ENCODE data around the gene GABRA6.

Gene GABRA6

GRCh38 chr5:161719157-161719556 lies 33.6 kb downstream of the GABRA6 start:
- Histone ChIP-seq H3K36me3 (no peaks in the 10 kb centered on the region), H3K27ac (no peak overlapping the region), H3K9me3 (no peaks in the 10 kb centered on the region), H3K27me3 (no peaks in the 10 kb centered on the region), H3K4me1 (ENCODE audit: control insufficient read depth in 1 of 2, insufficient read depth in 1 of 2, low read depth in 1 of 2, low read length in 1 of 2) (no peaks in the 10 kb centered on the region), H3K4me3 (ENCODE audit: low read depth in 1 of 2, low read length in 1 of 2) (no peak overlapping the region)
- no peak for TF ChIP-seq CTCF (IDR thresholded peaks at IDR 0.05)

- Histone ChIP-seq H3K27ac (no peak overlapping the region), H3K4me1 (ENCODE audit: control insufficient read depth in 1 of 2, insufficient read depth in 1 of 2, low read depth in 1 of 2, low read length in 1 of 2) (no peaks in the 10 kb centered on the region), H3K9me3 (no peaks in the 10 kb centered on the region), H3K4me3 (ENCODE audit: low read depth in 1 of 2, low read length in 1 of 2) (no peak overlapping the region), H3K27me3 (no peaks in the 10 kb centered on the region), H3K36me3 (no peaks in the 10 kb centered on the region)
- TF ChIP-seq CTCF (IDR thresholded peaks at IDR 0.05) = no peak
These were observed 34.9 kb downstream of the GABRA6 start for GRCh38 chr5:161720460-161720859.

GRCh38 chr5:161734741-161735140 lies 49.2 kb downstream of the GABRA6 start:
- no peak overlapping the region for H3K4me3 ChIP-seq (ENCODE audit: low read depth in 1 of 2, low read length in 1 of 2)
- TF ChIP-seq CTCF (IDR thresholded peaks at IDR 0.05) = no peak
- H3K27me3 ChIP-seq = no peaks in the 10 kb centered on the region
- H3K9me3 ChIP-seq = no peaks in the 10 kb centered on the region
- no peaks in the 10 kb centered on the region for H3K36me3 ChIP-seq
- H3K4me1 ChIP-seq (ENCODE audit: control insufficient read depth in 1 of 2, insufficient read depth in 1 of 2, low read depth in 1 of 2, low read length in 1 of 2) = no peaks in the 10 kb centered on the region
- no peak overlapping the region for H3K27ac ChIP-seq

GRCh38 chr5:161740433-161740832 lies 54.9 kb downstream of the GABRA6 start:
- H3K27me3 ChIP-seq = no peaks in the 10 kb centered on the region
- no peaks in the 10 kb centered on the region for H3K4me1 ChIP-seq (ENCODE audit: control insufficient read depth in 1 of 2, insufficient read depth in 1 of 2, low read depth in 1 of 2, low read length in 1 of 2)
- no peaks in the 10 kb centered on the region for H3K36me3 ChIP-seq
- no peak for TF ChIP-seq CTCF (IDR thresholded peaks at IDR 0.05)
- H3K9me3 ChIP-seq = no peaks in the 10 kb centered on the region
- H3K4me3 ChIP-seq (ENCODE audit: low read depth in 1 of 2, low read length in 1 of 2) = no peak overlapping the region
- H3K27ac ChIP-seq = no peak overlapping the region

GRCh38 chr5:161744276-161744675 lies 58.8 kb downstream of the GABRA6 start:
- H3K4me1 ChIP-seq (ENCODE audit: control insufficient read depth in 1 of 2, insufficient read depth in 1 of 2, low read depth in 1 of 2, low read length in 1 of 2) = no peaks in the 10 kb centered on the region
- TF ChIP-seq CTCF (IDR thresholded peaks at IDR 0.05) = no peak
- no peaks in the 10 kb centered on the region for H3K27me3 ChIP-seq
- H3K27ac ChIP-seq = no peak overlapping the region
- H3K9me3 ChIP-seq = no peaks in the 10 kb centered on the region
- no peaks in the 10 kb centered on the region for H3K36me3 ChIP-seq
- no peak overlapping the region for H3K4me3 ChIP-seq (ENCODE audit: low read depth in 1 of 2, low read length in 1 of 2)

- H3K27me3 ChIP-seq = no peaks in the 10 kb centered on the region
- no peak overlapping the region for H3K4me3 ChIP-seq (ENCODE audit: low read depth in 1 of 2, low read length in 1 of 2)
- no peak for TF ChIP-seq CTCF (IDR thresholded peaks at IDR 0.05)
- no peaks in the 10 kb centered on the region for H3K36me3 ChIP-seq
- H3K27ac ChIP-seq = no peak overlapping the region
- no peaks in the 10 kb centered on the region for H3K4me1 ChIP-seq (ENCODE audit: control insufficient read depth in 1 of 2, insufficient read depth in 1 of 2, low read depth in 1 of 2, low read length in 1 of 2)
- H3K9me3 ChIP-seq = no peaks in the 10 kb centered on the region
These were observed 59.9 kb downstream of the GABRA6 start for GRCh38 chr5:161745392-161745791.

Data from neutrophil (primary cell).